ENCODE results near the gene TMCO4.

DNA sequence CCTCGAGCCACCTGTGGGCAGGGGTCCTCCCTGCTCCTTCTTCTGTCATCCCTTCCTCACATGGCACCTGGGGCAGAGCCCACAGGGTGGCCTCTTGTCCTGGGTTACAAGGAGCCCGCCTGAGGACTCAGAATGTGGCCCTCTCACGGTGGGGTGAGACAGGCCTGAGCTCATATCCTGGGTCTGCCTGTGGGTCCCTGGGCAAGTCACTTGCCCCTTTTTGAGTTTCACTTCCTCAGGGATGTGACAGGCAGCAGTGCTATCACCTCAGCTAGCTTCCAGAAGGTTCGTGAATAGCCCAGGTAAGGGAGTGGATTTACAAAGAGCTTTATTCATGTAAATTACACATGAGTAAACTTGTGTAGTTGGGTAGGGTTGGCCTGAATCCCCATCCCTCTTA, 101.5 kb downstream of the TMCO4 start:
- no peak for TF ChIP-seq CREB1 (IDR thresholded peaks at IDR 0.05; ENCODE audit: low read depth)
- TF ChIP-seq RAD21 (IDR thresholded peaks at IDR 0.05; ENCODE audit: low read depth), result no peak
- no peak for TF ChIP-seq EGR1 (IDR thresholded peaks at IDR 0.05)
- TF ChIP-seq CEBPB (IDR thresholded peaks at IDR 0.05), result no peak
- TF ChIP-seq, protein P1, sequence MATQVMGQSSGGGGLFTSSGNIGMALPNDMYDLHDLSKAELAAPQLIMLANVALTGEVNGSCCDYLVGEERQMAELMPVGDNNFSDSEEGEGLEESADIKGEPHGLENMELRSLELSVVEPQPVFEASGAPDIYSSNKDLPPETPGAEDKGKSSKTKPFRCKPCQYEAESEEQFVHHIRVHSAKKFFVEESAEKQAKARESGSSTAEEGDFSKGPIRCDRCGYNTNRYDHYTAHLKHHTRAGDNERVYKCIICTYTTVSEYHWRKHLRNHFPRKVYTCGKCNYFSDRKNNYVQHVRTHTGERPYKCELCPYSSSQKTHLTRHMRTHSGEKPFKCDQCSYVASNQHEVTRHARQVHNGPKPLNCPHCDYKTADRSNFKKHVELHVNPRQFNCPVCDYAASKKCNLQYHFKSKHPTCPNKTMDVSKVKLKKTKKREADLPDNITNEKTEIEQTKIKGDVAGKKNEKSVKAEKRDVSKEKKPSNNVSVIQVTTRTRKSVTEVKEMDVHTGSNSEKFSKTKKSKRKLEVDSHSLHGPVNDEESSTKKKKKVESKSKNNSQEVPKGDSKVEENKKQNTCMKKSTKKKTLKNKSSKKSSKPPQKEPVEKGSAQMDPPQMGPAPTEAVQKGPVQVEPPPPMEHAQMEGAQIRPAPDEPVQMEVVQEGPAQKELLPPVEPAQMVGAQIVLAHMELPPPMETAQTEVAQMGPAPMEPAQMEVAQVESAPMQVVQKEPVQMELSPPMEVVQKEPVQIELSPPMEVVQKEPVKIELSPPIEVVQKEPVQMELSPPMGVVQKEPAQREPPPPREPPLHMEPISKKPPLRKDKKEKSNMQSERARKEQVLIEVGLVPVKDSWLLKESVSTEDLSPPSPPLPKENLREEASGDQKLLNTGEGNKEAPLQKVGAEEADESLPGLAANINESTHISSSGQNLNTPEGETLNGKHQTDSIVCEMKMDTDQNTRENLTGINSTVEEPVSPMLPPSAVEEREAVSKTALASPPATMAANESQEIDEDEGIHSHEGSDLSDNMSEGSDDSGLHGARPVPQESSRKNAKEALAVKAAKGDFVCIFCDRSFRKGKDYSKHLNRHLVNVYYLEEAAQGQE (IDR thresholded peaks at IDR 0.05; ENCODE audit: low read depth), result no peak
- no peak for TF ChIP-seq TEAD4 (IDR thresholded peaks at IDR 0.05)
- TF ChIP-seq NFIC (IDR thresholded peaks at IDR 0.05), result no peak
- TF ChIP-seq, protein P2, sequence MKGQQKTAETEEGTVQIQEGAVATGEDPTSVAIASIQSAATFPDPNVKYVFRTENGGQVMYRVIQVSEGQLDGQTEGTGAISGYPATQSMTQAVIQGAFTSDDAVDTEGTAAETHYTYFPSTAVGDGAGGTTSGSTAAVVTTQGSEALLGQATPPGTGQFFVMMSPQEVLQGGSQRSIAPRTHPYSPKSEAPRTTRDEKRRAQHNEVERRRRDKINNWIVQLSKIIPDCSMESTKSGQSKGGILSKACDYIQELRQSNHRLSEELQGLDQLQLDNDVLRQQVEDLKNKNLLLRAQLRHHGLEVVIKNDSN (IDR thresholded peaks at IDR 0.05), result no peak
- TF ChIP-seq ZBTB7A (IDR thresholded peaks at IDR 0.05; ENCODE audit: low read depth), result no peak
- TF ChIP-seq FOXM1 (IDR thresholded peaks at IDR 0.05; ENCODE audit: borderline replicate concordance, low read depth), result no peak
- no peak for TF ChIP-seq YY1 (IDR thresholded peaks at IDR 0.05; ENCODE audit: low read depth)
- no peak for TF ChIP-seq EP300 (IDR thresholded peaks at IDR 0.05; ENCODE audit: borderline replicate concordance)
- TF ChIP-seq TAF1 (IDR thresholded peaks at IDR 0.05; ENCODE audit: low read depth), result no peak
- TF ChIP-seq, protein P3, sequence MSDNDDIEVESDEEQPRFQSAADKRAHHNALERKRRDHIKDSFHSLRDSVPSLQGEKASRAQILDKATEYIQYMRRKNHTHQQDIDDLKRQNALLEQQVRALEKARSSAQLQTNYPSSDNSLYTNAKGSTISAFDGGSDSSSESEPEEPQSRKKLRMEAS (IDR thresholded peaks at IDR 0.05), result no peak
